Hepatocyte (in vitro differentiated cells): Measurements from ENCODE around the gene C9. TPM values are rescaled to one million over a fixed set of nuclear protein-coding genes. Genes with fewer than 3 reads are reported as not detected.
"Not testable (repeated sequence)": the region's sequence is repeated elsewhere in the genome, so short reads cannot be mapped to it uniquely, and the experiment has no call there.

Source experiments
- DNase-seq: peaks from one replicate; pipeline ENCODE4 v3.0.0-alpha.2; 2016; ENCODE audit warnings: low spot score
- H2AFZ ChIP-seq: fragments of 200-600 bp; sonication (generic); 2 replicates; pipeline ENCODE4 v1.6.0; 2016; ENCODE audit warnings: antibody characterized with exemption, mild to moderate bottlenecking
- H3K27ac ChIP-seq: fragments of 200-600 bp; sonication (generic); 2 replicates; pipeline ENCODE4 v1.5.1; 2016; ENCODE audit warnings: mild to moderate bottlenecking
- H3K27me3 ChIP-seq: fragments of 200-600 bp; sonication (generic); 2 replicates; pipeline ENCODE4 v1.6.1; 2016
- H3K36me3 ChIP-seq: fragments of 200-600 bp; sonication (generic); replicated peaks from 2 replicates; pipeline ENCODE4 v1.5.1; 2016; ENCODE audit warnings: low read depth; ENCODE audit not compliant: insufficient read depth
- H3K4me1 ChIP-seq: fragments of 200-600 bp; sonication (generic); 2 replicates; pipeline ENCODE4 v1.5.1; 2016; ENCODE audit warnings: mild to moderate bottlenecking, moderate library complexity; ENCODE audit not compliant: insufficient read depth
- H3K4me2 ChIP-seq: fragments of 200-600 bp; sonication (generic); 2 replicates; pipeline ENCODE4 v1.6.0; 2016
- H3K4me3 ChIP-seq: fragments of 200-600 bp; sonication (generic); 2 replicates; pipeline ENCODE4 v1.5.1; 2016; ENCODE audit warnings: mild to moderate bottlenecking
- H3K79me2 ChIP-seq: fragments of 200-600 bp; sonication (generic); 2 replicates; pipeline ENCODE4 v1.6.0; 2017; ENCODE audit warnings: mild to moderate bottlenecking
- H3K9me2 ChIP-seq: fragments of 200-600 bp; sonication (generic); replicated peaks from 2 replicates; pipeline ENCODE4 v1.6.0; 2017; ENCODE audit warnings: mild to moderate bottlenecking; ENCODE audit not compliant: insufficient read depth
- H3K9me3 ChIP-seq: fragments of 200-600 bp; sonication (generic); 2 replicates; pipeline ENCODE4 v1.5.1; 2016; ENCODE audit warnings: low read depth, mild to moderate bottlenecking
- H4K20me1 ChIP-seq: fragments of 200-600 bp; sonication (generic); 2 replicates; pipeline ENCODE4 v1.6.0; 2016; ENCODE audit warnings: mild to moderate bottlenecking; ENCODE audit not compliant: insufficient read depth, poor library complexity, severe bottlenecking
- CTCF ChIP-seq: fragments of 200-600 bp; sonication (generic); IDR thresholded peaks from 2 replicates; pipeline ENCODE4 v1.5.1; 2016; ENCODE audit warnings: antibody characterized with exemption, mild to moderate bottlenecking; ENCODE audit not compliant: poor library complexity
- EZH2 ChIP-seq: fragments of 200-600 bp; sonication (generic); IDR thresholded peaks from 2 replicates; pipeline ENCODE4 v1.6.1; 2016; ENCODE audit warnings: antibody characterized with exemption, mild to moderate bottlenecking, borderline replicate concordance
- EZH2phosphoT487 ChIP-seq: fragments of 200-600 bp; sonication (generic); IDR thresholded peaks from one replicate; pipeline ENCODE4 v1.6.1; 2018; ENCODE audit warnings: antibody characterized with exemption, mild to moderate bottlenecking, low read depth, moderate library complexity; ENCODE audit not compliant: unreplicated experiment, severe bottlenecking
- WGBS: methylation state at CpG from one replicate; pipeline ENCODE4 v1.1.6; 2016; ENCODE audit warnings: low lambda C conversion rate; ENCODE audit errors: missing lambda C conversion rate; 5-methylcytosine and 5-hydroxymethylcytosine counted together
- polyA plus RNA-seq: library from polyadenylated mRNA; unstranded; fragments of >200 nt; fragmentation: Nextera tagmentation; extraction: Ambion mirVana; gene quantifications from 2 replicates; pipeline ENCODE4 v1.2.1, GENCODE V29; 2016
- total RNA-seq: library from RNA; depleted of rRNA; stranded (reverse); fragments of >200 nt; gene quantifications from 2 replicates; pipeline ENCODE4 v1.2.3, GENCODE V29; 2014

Gene C9
- total and polyA plus RNA-seq, 2 experiments from 2014 or later = 0.47 to 0.79 TPM

- WGBS = 81% methylated on average over 3 of the region's 3 CpGs
- no peak for TF ChIP-seq EZH2phosphoT487
- TF ChIP-seq EZH2 = no peak
- TF ChIP-seq CTCF = no peak
- no peak overlapping the region for H3K27ac ChIP-seq
- H2AFZ ChIP-seq = no peak overlapping the region
- no peaks in the 10 kb centered on the region for H3K36me3 ChIP-seq
- no peaks in the 10 kb centered on the region for H3K79me2 ChIP-seq
- DNase-seq = no peak
- H3K4me1 ChIP-seq = no peaks in the 10 kb centered on the region
- H4K20me1 ChIP-seq = no peaks in the 10 kb centered on the region
- H3K4me3 ChIP-seq = no peak overlapping the region
- no peaks in the 10 kb centered on the region for H3K9me3 ChIP-seq
- H3K9me2 ChIP-seq = no peaks in the 10 kb centered on the region
- H3K4me2 ChIP-seq = no peak overlapping the region
- H3K27me3 ChIP-seq = no peaks in the 10 kb centered on the region
These were observed 128.6 kb downstream of the C9 start for GRCh38 chr5:39235648-39236047.

- 92% methylated on average over 1 of the region's 1 CpG for WGBS
- H3K4me1 ChIP-seq, H3K4me2 ChIP-seq, H3K27ac ChIP-seq, H2AFZ ChIP-seq, H3K27me3 ChIP-seq, H3K9me2 ChIP-seq, H3K9me3 ChIP-seq, DNase-seq, H4K20me1 ChIP-seq, H3K79me2 ChIP-seq, H3K4me3 ChIP-seq, H3K36me3 ChIP-seq: not testable (repeated sequence)
These were observed 129.8 kb downstream of the C9 start for GRCh38 chr5:39234494-39234893.

Other genes with a start within 250 kb of the C9 start
- 2.4 and 2.6 TPM in 2 replicates for gene FYB1, start 144.9 kb downstream of the C9 start, total RNA-seq
- 1.1 and 1.2 TPM in 2 replicates for gene FYB1, start 144.9 kb downstream of the C9 start, polyA plus RNA-seq
- gene DAB2, start 60.5 kb upstream of the C9 start, total RNA-seq = 98.9 and 115 TPM in 2 replicates
- gene DAB2, start 60.5 kb upstream of the C9 start, polyA plus RNA-seq = 130 TPM in 2 replicates